NOMO-1 treated with dmso at 0.1 percent for 144 hours (cell line): Measurements from ENCODE around the gene CSNK1G1.
"Not testable (repeated sequence)": the region's sequence is repeated elsewhere in the genome, so short reads cannot be mapped to it uniquely, and the experiment has no call there.

Source experiments
- DNase-seq: peaks from one replicate; lab custom pipeline; 2025; ENCODE audit not compliant: unreplicated experiment; lab: John Stamatoyannopoulos, UW

CSNK1G1 gene

DNA sequence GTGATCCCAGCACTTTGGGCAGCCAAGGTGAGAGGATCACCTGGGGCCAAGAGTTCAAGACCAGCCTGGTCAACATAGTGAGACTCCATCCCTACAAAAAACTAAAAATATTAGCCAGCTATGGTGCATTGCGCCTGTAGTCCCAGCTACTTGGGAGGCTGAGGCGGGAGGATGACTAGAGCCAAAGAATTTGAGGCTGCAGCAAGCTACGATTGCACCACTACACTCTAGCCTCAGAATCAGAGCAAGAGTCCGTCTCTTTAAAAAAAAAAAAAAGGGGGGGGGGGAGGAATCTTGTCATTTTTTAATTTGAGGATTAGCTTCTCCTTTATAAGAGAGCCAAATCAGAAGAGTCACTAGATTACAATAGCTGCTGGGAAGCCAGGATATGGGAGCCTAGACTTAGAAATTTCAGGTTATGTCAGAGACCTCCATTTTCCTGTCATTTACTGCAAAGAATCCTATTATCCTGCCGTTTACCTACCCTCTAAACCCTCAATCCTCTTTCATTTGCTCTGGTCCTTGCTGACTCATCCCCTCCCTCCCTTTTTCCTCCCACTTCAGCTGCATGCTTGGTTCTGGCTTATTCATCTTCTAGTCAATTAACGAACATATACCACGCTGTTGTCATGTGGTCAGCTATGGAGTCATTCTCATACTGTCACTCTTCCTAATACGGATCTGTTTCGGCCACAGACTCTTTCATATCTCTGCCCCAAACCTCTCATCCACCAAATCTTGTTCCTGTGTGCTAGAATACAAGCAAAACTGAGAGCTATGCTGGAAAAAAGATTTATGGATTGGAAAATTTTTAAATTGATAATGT lies 109.4 kb downstream of the CSNK1G1 start:
- DNase-seq = no peak

DNA sequence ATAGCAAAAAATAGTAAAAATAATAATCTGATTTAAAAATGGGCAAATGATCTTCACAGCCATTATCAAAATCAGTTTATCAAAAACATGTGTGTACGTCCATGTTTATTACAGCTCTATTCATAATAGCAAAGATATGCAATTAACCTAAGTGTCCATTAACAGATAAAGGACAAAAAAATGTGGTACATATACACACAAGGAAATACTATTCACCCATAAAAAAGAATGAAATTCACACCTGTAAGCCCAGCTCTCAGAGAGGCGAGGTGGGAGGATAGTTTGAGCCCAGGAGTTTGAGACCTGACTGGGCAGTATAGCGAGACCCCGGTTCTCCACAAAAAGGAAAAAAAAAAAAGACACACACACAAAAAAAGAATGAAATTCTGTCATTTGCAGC lies 110.6 kb downstream of the CSNK1G1 start:
- DNase-seq = no peak

DNA sequence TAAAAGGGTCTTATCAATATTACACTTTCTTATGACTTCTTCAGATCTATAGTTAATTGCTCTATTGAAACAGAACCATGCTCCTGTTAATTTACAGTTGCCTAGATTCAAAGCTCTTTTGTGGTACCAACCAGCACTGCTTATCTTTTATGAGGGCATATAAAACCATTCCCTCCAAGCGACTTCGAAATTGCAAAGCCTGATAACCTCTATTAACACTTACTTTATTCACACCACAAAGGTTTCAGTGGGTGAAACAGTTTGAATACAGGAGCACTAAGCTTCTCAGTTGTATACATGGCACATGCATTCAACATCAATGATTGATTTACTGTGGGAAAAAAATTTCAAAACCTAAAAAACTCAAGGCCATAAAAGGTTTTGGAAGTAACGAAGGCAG lies 118.3 kb downstream of the CSNK1G1 start:
- DNase-seq = no peak

DNA sequence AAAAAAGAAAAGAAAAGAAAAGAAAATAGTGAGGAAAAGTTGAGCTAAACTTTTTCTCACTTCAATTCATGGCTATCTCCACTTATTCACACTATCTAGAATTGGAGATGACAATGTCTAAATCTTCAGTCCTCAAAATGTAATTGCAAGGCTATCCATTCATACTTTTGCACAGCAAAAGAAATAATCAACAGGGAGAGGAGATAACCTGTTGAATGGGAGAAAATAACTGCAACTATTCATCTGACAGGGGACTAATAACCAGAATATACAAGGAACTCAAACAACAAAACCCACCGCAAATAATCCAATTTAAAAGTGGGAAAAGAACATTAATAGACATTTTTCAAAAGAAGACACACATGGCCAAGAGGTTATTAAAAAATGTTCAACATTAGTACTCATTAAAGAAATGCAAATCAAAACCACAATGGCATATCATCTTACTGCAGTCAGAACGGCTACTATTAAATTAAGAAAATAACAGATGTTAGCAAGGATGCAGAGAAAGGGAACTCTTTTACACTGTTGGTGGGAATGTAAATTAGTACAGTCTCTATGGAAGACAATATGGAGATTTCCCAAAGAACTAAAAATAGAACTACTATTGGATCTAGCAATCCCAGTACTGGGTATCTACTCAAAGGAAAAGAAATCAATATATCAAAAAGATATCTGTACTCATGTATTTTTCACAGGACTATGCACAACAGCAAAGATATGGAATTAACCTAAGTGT lies 119.6 kb downstream of the CSNK1G1 start:
- no peak for DNase-seq

DNA sequence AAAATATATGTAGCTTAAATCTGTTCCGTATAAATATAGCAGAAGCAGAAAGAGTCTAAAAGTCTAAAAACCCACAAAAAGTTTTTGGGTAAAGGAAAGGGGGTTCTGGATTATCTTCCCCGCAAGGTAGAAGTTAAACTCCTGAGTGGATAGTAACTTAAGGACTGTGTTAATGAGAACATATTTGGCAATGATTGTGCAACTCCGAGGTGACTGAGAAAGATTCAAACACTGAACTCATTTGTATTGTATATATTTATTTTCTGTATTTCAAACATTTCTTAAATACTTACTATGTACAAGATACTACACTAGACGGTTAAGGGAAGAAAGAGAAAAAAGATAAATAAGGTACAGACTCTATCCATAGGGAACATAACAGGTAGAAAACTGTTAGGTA lies 120.4 kb downstream of the CSNK1G1 start:
- DNase-seq = no peak

DNA sequence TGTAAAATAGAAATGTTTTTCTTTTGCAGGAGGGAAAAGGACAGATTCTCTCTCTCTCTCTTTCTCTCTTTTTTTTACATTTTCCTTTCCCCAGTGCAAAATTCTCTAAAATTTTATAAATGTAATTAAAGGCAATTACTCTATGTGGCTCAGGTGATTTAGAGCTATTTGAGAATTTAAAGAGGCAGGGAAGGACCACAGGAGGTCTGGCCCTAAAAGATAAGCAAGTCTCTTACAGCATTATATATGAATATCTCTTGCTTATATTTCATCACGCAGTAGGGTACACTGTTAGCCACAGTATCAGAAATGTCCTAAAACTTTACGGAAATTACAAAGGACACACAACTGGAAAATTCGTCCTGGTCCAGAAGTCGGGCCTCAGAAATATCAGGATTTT lies 122.7 kb downstream of the CSNK1G1 start:
- no peak for DNase-seq

DNA sequence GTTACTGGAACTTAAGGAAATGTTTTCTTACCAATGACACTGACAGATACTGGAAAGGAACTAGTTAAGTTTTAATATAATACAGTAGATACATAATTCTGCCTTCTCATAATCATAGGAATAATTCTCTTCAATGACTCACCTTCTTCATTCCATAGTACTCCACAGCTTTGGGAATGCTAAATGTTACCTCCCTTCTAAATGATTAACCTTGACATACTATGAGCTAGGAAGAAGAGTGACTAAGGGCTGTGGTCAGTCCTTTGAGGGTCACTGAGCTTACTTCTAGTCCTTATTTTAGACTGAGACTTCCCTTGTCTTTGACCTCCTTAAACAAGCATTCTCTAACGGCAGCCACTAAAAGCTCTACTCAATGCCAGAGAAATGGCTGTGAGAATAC lies 123.6 kb downstream of the CSNK1G1 start:
- no peak for DNase-seq

DNA sequence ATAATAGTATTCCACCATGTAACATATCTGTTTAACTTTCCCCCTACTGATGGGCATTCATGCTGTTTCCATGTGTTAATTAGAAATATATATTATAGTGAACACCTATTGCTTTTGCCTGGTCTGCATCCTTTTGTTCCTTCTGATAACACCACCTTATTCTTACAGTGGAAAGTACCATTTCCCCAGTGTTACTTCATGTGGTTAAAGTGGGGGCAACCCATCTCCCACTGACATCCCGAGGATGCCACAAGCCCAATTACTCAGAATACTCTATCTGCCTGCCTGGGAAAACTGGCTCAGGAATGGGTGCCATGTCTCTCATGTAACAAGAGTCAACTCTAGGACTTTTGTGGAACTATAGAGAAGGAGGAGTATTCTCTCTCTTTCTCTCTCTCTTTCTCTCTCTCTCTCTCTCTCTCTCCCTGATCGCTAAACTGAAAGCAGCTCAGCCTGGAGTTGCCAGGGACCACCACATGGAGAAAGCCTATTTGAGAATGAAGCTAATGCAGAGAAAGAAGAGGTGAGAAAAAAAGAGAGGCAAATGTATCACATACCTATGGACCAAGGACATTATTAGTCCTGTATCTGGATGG lies 126.7 kb downstream of the CSNK1G1 start:
- DNase-seq = no peak

DNA sequence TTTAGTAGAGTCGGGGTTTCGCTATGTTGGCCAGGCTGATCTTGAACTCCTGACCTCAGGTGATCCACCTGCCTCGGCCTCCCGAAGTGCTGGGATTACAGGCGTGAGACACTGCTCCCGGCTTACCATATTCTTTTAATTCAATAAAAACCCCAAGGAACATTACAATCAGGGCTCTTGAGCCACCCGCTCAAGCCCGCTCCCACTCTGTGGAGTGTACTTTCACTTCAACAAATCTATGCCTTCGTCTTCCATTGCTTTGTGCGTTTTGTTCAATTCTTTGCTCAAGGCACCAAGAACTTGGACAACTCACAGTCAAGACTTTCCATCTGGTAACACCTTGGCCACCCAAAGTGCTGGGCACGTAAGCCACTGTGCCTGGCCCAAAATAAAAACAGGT lies 130.2 kb downstream of the CSNK1G1 start:
- DNase-seq = no peak

DNA sequence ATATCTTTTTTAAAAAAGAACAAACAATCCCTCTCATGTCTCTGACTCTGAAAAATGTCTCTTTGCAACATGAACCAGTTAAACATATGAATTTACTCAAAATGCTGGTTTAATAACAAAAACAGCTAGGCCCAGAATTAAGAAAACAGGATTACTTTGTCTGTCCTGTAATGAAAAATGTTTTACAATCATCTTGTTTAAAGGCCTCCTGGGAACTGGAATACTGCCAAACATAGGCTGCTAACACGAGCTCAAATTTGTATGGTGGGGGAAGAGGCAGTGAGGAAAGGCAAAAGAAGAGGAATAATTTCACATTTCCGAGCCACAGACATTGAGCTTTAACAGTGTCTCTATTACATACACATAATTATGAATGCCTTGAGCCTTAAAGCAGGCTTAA lies 131.5 kb downstream of the CSNK1G1 start:
- DNase-seq = no peak

DNA sequence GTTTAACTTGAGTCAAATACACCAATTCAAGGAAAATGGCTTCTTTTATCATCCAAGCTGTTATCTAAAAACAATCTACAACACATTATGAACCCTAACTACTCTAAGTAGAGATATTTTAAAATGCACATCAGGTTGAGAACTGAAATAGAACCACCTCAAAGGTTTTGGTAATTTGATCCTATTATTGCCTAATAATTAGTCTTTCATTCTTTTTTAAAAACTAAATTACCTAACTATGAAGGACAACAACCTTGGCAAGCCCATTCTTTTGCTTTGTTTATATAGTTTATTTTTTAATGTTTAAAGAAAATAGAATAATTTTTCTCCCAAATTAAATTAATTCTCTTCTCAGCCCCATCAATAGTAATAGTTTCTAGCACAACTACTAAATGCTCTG lies 132.1 kb downstream of the CSNK1G1 start:
- DNase-seq = no peak

DNA sequence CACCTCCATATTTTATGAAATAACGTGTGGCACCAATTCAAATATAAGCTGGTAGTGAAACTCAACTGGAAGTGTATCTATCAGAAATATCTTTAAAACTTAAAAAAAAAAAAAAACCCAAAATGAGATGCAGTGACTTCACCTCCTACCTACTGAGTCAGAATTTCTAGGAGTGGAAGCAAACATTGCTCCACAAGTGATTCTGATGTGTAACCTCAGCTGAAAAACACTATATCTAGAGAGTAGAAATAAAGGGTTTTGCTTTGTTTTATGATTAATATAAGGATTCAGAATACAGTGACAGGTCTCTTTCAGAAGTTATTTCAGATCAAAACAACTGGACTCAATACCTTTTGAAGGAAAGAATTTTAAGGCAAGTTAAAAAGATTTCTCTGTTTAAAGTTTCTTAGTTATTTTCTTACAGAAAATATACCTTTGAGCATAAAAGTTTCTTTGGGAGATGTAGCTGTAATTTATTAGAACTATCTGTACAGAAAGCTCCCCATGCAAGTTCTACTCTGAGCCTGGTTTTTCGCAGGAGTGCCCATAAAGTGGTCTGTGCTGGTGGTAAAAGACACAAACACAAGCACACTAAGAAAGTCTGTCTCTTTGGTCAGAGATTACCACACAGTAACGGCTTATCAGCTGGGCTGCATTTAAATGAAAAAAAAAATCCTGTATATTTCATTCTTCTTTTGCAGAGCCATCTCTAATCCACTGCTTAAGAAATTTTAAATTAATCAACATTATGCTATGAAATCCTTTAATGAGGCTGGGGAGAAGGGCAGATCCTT lies 133.2 kb downstream of the CSNK1G1 start:
- no peak for DNase-seq

DNA sequence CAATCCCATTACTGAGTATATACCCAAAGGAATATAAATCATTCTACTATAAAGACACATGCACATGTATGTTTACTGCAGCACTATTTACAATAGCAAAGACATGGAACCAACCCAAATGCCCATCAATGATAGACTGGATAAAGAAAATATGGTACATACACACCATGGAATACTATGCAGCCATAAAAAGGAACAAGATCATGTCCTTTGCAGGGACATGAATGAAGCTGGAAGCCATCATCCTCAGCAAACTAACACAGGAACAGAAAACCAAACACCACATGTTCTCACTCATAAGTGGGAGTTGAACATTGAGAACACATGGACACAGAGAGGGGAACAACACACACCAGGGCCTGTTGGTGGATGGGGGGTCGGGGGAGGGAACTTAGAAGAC lies 134.1 kb downstream of the CSNK1G1 start:
- not testable (repeated sequence) for DNase-seq

DNA sequence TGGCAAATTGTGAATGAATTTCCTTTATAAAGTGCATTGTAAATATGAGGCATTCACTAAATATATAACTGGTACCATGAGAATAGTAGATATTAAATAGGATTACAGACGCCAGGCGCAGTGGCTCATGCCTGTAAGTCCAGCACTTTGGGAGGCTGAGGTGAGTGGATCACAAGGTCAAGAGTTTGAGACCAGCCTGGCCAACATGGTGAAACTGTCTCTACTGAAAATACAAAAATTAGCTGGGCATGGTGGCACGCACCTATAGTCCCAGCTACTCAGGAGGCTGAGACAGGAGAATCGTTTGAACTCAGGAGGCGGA lies 138.6 kb downstream of the CSNK1G1 start:
- DNase-seq = not testable (repeated sequence)

DNA sequence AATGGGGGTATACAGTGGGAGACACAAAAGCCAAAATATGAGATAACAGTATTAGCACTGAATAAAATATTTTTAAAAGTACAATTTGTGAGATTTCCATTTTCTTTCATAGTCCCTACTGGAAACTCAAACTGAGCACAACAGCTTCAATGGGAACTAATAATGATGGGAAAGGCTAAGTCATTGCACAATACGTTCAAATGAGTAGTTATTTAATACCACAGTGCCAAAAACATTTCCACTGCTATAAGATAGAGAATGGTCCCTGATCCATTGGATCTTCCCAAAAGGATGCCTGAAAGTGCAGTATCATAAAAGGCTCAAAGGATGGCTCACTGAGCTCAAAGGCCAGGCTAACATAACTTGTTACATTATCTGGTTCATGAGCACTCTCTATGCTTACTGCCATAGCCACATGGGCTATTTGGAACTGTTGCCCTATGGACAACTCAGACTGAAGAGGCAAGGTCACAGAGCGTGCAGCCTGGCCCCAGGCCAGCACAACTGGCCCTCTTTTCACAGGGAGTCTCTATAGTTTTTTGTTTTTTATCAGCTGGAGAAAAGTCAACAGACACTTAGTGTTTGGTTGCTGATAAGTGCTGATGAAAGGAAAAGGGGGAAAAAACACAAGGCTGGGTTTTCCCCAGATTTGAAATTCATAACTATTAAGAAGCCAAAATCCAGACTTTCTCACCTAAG lies 139.1 kb downstream of the CSNK1G1 start:
- no peak for DNase-seq

DNA sequence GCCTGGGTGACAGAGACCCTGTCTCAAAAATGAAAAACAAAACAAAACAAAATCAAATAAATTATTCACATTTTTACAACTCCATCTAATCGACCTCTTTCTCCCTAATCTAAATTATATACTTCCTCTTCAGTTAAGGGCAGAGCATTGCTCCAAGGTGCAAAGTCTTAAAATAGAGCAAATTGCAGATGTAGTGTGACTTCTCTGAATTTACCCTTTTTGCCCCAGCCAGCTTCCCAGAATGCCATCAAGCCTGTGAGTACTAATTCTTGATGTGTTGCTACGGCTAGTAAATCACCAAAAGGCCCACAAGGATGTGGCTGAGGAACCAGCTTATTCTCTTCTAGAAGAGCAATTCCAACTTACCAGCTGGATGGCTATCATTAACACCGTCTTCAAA lies 139.8 kb downstream of the CSNK1G1 start:
- DNase-seq = no peak

DNA sequence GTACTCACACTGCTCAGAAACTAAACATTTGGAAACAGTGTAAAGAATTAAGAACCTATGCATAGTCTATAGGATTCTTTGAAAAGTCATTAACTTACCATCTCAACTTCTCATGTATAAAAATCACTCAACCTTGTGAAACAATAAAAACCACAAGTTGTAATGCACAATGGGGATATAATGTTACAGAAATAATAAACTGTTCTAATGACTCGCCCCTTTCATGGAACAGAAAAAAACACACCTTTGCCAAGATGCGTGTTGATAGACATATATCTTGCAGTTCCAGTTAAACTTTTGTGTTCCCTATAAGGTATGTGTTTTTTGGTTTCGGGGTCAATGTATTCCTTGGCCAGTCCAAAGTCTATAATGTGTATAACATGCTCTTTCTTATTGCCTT lies 142.3 kb downstream of the CSNK1G1 start:
- no peak for DNase-seq

DNA sequence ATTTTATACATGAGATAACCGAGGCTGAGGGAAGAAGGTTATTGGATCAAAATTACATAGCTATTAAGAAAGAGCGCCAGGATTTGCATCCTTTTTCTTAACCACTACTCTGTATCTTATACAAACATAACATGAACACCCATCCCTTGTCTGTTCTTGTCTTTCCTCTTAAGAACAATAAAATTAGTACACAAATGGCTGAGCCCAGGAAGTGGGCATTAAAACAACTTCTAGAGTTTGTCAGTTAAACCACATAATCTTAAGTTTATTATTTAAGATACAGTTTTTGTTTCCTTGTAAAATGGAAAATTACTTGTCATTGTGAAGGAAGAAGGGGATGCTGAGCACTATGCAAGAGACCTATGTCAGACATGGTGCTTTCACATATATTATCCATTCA lies 144.3 kb downstream of the CSNK1G1 start:
- DNase-seq = no peak

DNA sequence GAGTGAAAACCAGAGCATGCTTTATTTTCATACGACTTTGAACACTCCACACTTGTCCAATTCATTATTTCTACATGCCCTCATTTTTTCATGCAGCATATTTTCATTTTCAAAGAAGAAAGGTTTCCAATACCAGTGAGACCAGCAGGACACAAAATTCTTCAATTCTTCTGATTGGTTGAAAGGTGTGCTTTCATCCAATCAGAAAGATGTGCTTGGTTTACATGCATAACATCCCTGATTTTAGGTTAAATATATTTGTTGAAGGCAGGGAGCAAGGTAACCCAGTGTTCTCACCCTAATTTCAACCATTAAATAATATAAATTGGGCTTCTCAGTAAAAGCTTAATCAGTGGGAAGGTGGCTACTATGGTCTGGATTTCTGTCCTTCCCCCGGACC lies 145.6 kb downstream of the CSNK1G1 start:
- no peak for DNase-seq

DNA sequence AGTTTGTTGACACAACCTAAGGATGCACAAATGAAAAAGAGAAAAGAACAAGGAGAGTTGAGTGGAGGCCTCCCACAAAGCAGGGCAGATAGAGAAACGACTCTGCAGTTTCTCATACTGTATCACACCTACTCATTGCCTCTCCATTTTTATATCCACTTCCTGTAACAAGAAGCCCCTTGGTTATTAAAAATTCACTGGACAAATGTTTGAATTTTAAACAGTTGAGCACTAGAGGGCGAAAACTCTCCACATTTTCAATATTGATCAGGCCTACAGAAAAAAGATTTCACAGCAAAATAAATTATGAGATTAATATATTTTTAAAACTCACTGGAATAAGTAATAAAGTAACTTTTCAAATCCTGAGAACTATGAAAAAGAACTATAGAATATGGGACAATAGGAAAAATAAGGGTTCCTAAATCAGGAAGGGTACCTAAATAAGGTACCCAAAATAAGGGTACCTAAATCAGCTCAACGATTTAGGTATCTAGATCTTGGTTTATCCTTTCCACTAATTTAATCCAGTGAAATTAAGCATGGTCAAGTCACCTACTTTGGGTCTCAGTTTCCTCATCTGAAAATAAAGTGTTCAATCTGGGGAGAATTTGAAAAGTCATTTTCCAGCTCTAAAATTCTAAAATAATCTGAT lies 146.2 kb downstream of the CSNK1G1 start:
- peak; percentile 5 for DNase-seq
